PC-9 (cell line): Measurements from ENCODE around the gene PLET1.

Source experiments
- EZH2 ChIP-seq: fragments of 200-600 bp; sonication (generic); IDR thresholded peaks from 2 replicates; pipeline ENCODE4 v1.8.0; 2017; ENCODE audit warnings: antibody characterized with exemption, low read depth
- TF ChIP-seq, protein P1 (sequence below): fragments of 200-600 bp; sonication (generic); conservative IDR thresholded peaks from 2 replicates; pipeline ENCODE4 v1.6.1; 2017; ENCODE audit warnings: mixed run types, antibody characterized with exemption, mild to moderate bottlenecking, moderate library complexity

DNA sequence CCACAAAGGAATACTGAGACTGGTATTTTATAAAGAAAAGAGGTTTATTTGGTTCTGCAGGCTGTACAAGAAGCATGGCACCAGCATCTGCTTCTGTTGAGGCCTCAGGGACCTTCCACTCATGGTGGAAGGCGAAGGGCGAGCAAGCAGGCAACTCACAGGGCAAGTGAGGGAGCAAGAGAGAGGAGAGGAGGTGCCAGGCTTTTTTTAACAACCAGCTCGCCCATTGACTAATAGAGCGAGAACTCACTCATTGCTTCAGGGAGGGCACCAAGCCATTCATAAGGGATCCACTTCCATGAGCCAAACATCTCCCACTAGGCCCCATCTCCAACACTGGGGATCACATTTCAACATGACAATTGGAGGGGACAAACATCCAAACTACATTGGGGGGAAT is 33.2 kb downstream of the PLET1 start:
- TF ChIP-seq, protein P1, sequence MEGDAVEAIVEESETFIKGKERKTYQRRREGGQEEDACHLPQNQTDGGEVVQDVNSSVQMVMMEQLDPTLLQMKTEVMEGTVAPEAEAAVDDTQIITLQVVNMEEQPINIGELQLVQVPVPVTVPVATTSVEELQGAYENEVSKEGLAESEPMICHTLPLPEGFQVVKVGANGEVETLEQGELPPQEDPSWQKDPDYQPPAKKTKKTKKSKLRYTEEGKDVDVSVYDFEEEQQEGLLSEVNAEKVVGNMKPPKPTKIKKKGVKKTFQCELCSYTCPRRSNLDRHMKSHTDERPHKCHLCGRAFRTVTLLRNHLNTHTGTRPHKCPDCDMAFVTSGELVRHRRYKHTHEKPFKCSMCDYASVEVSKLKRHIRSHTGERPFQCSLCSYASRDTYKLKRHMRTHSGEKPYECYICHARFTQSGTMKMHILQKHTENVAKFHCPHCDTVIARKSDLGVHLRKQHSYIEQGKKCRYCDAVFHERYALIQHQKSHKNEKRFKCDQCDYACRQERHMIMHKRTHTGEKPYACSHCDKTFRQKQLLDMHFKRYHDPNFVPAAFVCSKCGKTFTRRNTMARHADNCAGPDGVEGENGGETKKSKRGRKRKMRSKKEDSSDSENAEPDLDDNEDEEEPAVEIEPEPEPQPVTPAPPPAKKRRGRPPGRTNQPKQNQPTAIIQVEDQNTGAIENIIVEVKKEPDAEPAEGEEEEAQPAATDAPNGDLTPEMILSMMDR, result no peak
- no peak for TF ChIP-seq EZH2
